ENCODE results near the gene OLFM3. TPM values are rescaled to one million over a fixed set of nuclear protein-coding genes. Genes with fewer than 3 reads are reported as not detected.

OLFM3 gene
- total RNA-seq: not detected in 2 replicates

GRCh38 chr1:101996825-101997465 is at the start of gene OLFM3:
Gene OLFM3, minus strand, starts transcription at chr1:101996926.

Measured in bronchial smooth muscle cell (primary cell).